HepG2 (cell line): ENCODE measurements around the gene CCDC85C. TPM values are rescaled to one million over a fixed set of nuclear protein-coding genes. Genes with fewer than 3 reads are reported as not detected.

Experiments used
- ATAC-seq: fragments of 200-7000 bp; cut with Tn5 transposase; 3 replicates; pipeline ENCODE4 v1.9.1; 2020; ENCODE audit warnings: mild to moderate bottlenecking, moderate library complexity
- BruUV-seq: library from RNA; stranded (reverse); fragments of 400-500 nt; replicated peaks from 2 replicates; lab custom pipeline; 2021; lab: Mats Ljungman, UMichigan
- CTCF ChIA-PET: fragments of 300-600 bp; formaldehyde crosslinking; extraction: SDS; loops from one replicate; lab custom pipeline; 2021; ENCODE audit warnings: low total read pairs, inconsistent platforms, low intra/inter-chr PET ratio; lab: Yijun Ruan, JAX
- POLR2A ChIA-PET: fragments of 350-600 bp; sonication (Branson Sonifier 250); formaldehyde crosslinking; loops from one replicate; lab custom pipeline; 2020; ENCODE audit warnings: antibody characterized with exemption, inconsistent platforms; lab: Yijun Ruan, JAX
- DNase-seq: peaks from one replicate; pipeline ENCODE4 v3.0.0-alpha.2; 2015; ENCODE audit warnings: low spot score
- FAIRE-seq: peaks from 3 replicates; lab custom pipeline; 2011; peaks lifted over from hg19 to GRCh38; lab: Jason Lieb, UNC
- H2AFZ ChIP-seq: one replicate; pipeline ENCODE4 v1.6.1; 2011; ENCODE audit warnings: low read length, inconsistent platforms
- H3K27ac ChIP-seq: fragments of 300-600 bp; 3 replicates; pipeline ENCODE4 v1.8.0; 2011; ENCODE audit warnings: mixed run types, mild to moderate bottlenecking, mixed read lengths, low read length, inconsistent platforms; ENCODE audit not compliant: insufficient read depth; ENCODE audit errors: extremely low read length
- H3K27me3 ChIP-seq, 2 experiments: fragments of 200-600 bp in 1 of 2; 2 replicates in 1 of 2; 3 replicates in 1 of 2; pipeline versions ENCODE4 v1.6.0 to v1.8.0; 2011; ENCODE audit warnings: low read length in 2 of 2, mild to moderate bottlenecking in 2 of 2, moderate library complexity in 2 of 2, inconsistent platforms in 1 of 2; ENCODE audit not compliant: insufficient read depth in 2 of 2, control insufficient read depth in 1 of 2
- H3K36me3 ChIP-seq, 2 experiments: fragments of 200-600 bp in 1 of 2; replicated peaks in 1 of 2; 2 replicates in 1 of 2; 3 replicates in 1 of 2; pipeline versions ENCODE4 v1.5.1 to v1.8.0; 2011; ENCODE audit warnings: low read length in 2 of 2, inconsistent platforms in 1 of 2; ENCODE audit not compliant: insufficient read depth in 2 of 2, control insufficient read depth in 1 of 2
- H3K4me1 ChIP-seq: 2 replicates; pipeline ENCODE4 v1.5.1; 2012; ENCODE audit warnings: low read length, inconsistent platforms; ENCODE audit not compliant: insufficient read depth
- H3K4me2 ChIP-seq: 2 replicates; pipeline ENCODE4 v1.6.0; 2011; ENCODE audit warnings: low read depth, low read length, inconsistent platforms
- H3K4me3 ChIP-seq, 3 experiments: fragments of 200-600 bp in 1 of 3; sonication (generic), shearing (Covaris generic) in 1 of 3; replicated peaks in 1 of 3; 2 replicates each; pipeline ENCODE4 v1.5.1; 2011 to 2016; ENCODE audit warnings: low read length in 3 of 3, inconsistent platforms in 2 of 3, low read depth in 2 of 3, mild to moderate bottlenecking in 2 of 3, control low read depth in 1 of 3, mixed read lengths in 1 of 3; ENCODE audit not compliant: insufficient read depth in 1 of 3
- H3K79me2 ChIP-seq: one replicate; pipeline ENCODE4 v1.6.1; 2011; ENCODE audit warnings: low read length, inconsistent platforms; ENCODE audit not compliant: insufficient read depth
- H3K9ac ChIP-seq: 2 replicates; pipeline ENCODE4 v1.6.0; 2011; ENCODE audit warnings: mild to moderate bottlenecking, low read depth, low read length, inconsistent platforms; ENCODE audit not compliant: insufficient read depth
- H3K9me3 ChIP-seq: 2 replicates; pipeline ENCODE4 v1.5.1; 2012; ENCODE audit warnings: mild to moderate bottlenecking, low read length
- H4K20me1 ChIP-seq: 2 replicates; pipeline ENCODE4 v1.6.0; 2011; ENCODE audit warnings: inconsistent platforms, mild to moderate bottlenecking, low read length, moderate library complexity; ENCODE audit not compliant: insufficient read depth
- FOXP1 ChIP-seq, 2 experiments: fragments of 450-650 bp in 1 of 2; IDR thresholded peaks; 2 replicates each; pipeline ENCODE4 v1.6.1; 2017 to 2018; ENCODE audit warnings: antibody characterized with exemption in 1 of 2
- KLF11 ChIP-seq: IDR thresholded peaks from 2 replicates; pipeline ENCODE4 v1.6.1; 2016; ENCODE audit warnings: missing compliant biosample characterization
- RXRA ChIP-seq: sonication (generic); formaldehyde crosslinking; IDR thresholded peaks from 2 replicates; pipeline ENCODE4 v1.5.1; 2020; ENCODE audit warnings: missing genetic modification reagents
- STAG1 ChIP-seq: sonication (generic); formaldehyde crosslinking; IDR thresholded peaks from 2 replicates; pipeline ENCODE4 v1.4.0; 2020; ENCODE audit warnings: missing genetic modification reagents
- ZFY ChIP-seq: sonication (generic); formaldehyde crosslinking; IDR thresholded peaks from 2 replicates; pipeline ENCODE4 v1.4.0; 2020; ENCODE audit warnings: missing genetic modification reagents
- ZNF20 ChIP-seq: sonication (generic); formaldehyde crosslinking; IDR thresholded peaks from 2 replicates; pipeline ENCODE4 v1.4.0; 2020; ENCODE audit warnings: mild to moderate bottlenecking, moderate library complexity, missing genetic modification reagents
- ZNF747 ChIP-seq: sonication (generic); formaldehyde crosslinking; IDR thresholded peaks from 2 replicates; pipeline ENCODE4 v1.8.1; 2023; ENCODE audit warnings: missing genetic modification reagents, mild to moderate bottlenecking, borderline replicate concordance
- ZNF768 ChIP-seq: sonication (generic); formaldehyde crosslinking; IDR thresholded peaks from 2 replicates; pipeline ENCODE4 v1.4.0; 2020; ENCODE audit warnings: missing genetic modification reagents
- WGBS: methylation state at CpG from one replicate; pipeline ENCODE4 v1.1.6; 2017; ENCODE audit warnings: low lambda C conversion rate; 5-methylcytosine and 5-hydroxymethylcytosine counted together
- in situ Hi-C: cut with HindIII; loops from 2 replicates; pipeline ENCODE4 v1.10.0; 2017; ENCODE audit warnings: low pct_unique_long_range_greater_than_20kb; ENCODE audit not compliant: extremely low pct_ligation_motif_present
- intact Hi-C: fragments of 100-400 bp; cut with micrococcal nuclease; formaldehyde crosslinking; loops from one replicate; pipeline ENCODE4 v1.10.0; 2022; ENCODE audit not compliant: unreplicated experiment
- polyA plus RNA-seq, 8 experiments: library from polyadenylated mRNA; depleted of rRNA in 3 of 8; stranded (reverse) in 7 of 8; unstranded in 1 of 8; fragments of >200 nt; fragmentation: Illumina TruSeq in 4 of 8; extraction: Trizol in 4 of 8; gene quantifications; 2 replicates each; pipeline versions ENCODE4 v1.2.1 to v1.2.3, GENCODE V29; 2011 to 2016; ENCODE audit warnings: low read depth in 4 of 8, missing spikeins in 1 of 8, mixed read lengths in 1 of 8; ENCODE audit not compliant: insufficient read depth in 1 of 8
- total RNA-seq, 5 experiments: library from RNA; depleted of rRNA; stranded (reverse); fragments of >200 nt; fragmentation: Illumina TruSeq; extraction: Trizol; gene quantifications; 2 replicates each; pipeline ENCODE4 v1.2.3, GENCODE V29; 2016; ENCODE audit warnings: low read depth in 1 of 5
- TF ChIP-seq, protein P1 (sequence below): sonication (generic); formaldehyde crosslinking; IDR thresholded peaks from 2 replicates; pipeline ENCODE4 v1.5.0; 2020; ENCODE audit warnings: mild to moderate bottlenecking, missing genetic modification reagents, moderate library complexity

The CCDC85C gene
- total and polyA plus RNA-seq, 2 of the 13 experiments (the other 11 are each of a cell fraction or from before 2014, with no cell fraction given), result 18.8 to 43.8 TPM

DNA sequence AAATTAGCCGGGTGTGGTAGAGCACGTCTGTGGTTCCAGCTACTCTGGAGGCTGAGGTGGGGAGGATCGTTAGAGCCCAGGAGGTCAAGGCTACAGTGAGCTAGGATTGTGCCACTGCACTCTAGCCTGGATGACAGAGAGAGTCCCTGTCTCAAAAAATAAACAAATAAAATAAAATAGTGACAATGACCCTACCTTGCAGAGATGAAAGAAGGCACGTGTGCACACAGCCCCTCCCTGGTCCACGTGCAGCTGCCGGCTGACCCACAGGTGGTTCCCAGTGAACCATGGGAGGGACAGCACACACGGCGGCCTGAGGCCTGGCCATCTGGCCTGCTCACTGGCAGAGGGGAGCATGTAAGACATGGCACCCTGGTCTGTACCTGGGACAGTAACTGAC lies 45.6 kb upstream of the CCDC85C start (continued):
- TF ChIP-seq RXRA (CRISPR knock-in tag) (peak; percentile 23), ZFY (CRISPR knock-in tag) (peak; percentile 41; the same call in 1 of the 2 replicates)

DNA sequence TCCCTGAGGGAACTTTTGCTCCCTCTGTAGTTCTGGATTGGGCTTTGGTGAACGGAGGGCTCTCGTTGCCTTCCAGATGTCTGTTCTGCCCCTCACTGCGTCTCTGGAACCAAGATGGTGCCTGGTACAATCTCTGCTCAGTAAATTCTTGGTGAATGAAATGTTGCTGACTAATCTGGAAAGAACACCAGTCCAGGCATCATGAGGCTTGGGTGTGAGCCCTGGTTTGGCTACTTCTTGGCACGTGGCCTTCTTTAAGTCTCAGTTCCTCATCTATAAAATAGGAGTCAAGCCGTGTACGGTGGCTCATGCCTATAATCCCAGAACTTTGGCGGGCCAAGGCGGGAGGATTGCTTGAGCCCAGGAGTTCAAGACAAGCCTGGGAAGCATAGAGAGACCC lies 45.2 kb upstream of the CCDC85C start:
- peaks cover 3 to 5% of the 10 kb centered on the region in 2 experiments; a peak in 2 of 5 replicates for H3K27me3 ChIP-seq
- H2AFZ ChIP-seq, result no peak overlapping the region
- in situ Hi-C loops, result no loop called here
- no peaks in the 10 kb centered on the region for H4K20me1 ChIP-seq
- CTCF ChIA-PET, result no interaction called here
- peaks cover 19% of the 10 kb centered on the region for H3K4me1 ChIP-seq
- H3K79me2 ChIP-seq, result no peaks in the 10 kb centered on the region
- WGBS, result 71% methylated on average over 8 of the region's 8 CpGs
- no peak for FAIRE-seq
- H3K4me3 ChIP-seq, result no peak overlapping the region
- no peak overlapping the region for H3K27ac ChIP-seq
- H3K9ac ChIP-seq, result no peak overlapping the region
- TF ChIP-seq ZNF20 (CRISPR knock-in tag) (no peak), ZNF747 (CRISPR knock-in tag) (no peak), KLF11 (CRISPR knock-in tag) (no peak)
- no TSS peak for BruUV-seq
- POLR2A ChIA-PET, result no interaction called here
- H3K4me2 ChIP-seq, result no peak overlapping the region
- H3K9me3 ChIP-seq, result no peaks in the 10 kb centered on the region
- no peaks in the 10 kb centered on the region for H3K36me3 ChIP-seq
- intact Hi-C loops, result no loop called here
- no peak for ATAC-seq
- DNase-seq, result no peak

DNA sequence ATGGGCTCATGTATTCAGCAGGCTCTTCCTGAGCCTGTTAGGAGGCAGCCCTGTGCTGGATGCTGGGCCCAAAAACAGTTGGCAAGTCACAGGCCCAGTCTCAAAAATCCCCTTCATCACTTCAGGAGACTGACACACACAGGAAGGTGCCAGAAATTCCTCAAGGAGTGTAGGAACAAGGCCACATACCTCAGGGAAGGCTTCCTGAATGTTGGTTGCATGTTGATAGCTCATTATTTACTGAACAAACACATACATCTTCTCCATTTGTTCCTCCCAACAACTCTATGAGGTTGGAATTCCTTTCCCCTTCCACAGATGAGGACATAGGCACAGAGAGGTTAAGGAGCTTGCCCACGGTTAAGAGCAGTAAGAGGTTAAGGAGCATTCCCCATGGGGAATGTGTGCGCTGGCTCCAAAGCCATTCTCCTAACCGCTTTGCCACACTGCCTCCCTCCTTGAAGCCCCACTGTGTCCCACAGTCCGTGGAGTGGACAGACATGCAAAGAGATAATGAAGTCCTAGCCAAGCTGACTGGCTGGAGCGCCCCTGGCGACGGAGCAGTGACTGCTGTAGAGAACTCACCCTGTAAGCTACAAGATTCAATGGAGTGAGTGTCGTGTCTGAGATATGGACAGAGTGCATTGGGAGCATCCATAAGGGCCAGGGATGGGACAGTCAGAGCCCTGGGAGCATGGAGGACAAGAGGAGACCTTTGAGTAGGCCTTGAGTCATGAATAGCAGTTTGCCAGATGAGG lies 44.2 kb upstream of the CCDC85C start:
- BruUV-seq, result no TSS peak

More for the DNA sequence above, 44.2 kb upstream of the CCDC85C start:
- 45% methylated on average over 8 of the region's 8 CpGs for WGBS
- Histone ChIP-seq H3K4me2 (no peak overlapping the region), H3K27ac (no peak overlapping the region), H3K27me3 (peaks cover 5% of the 10 kb centered on the region in 2 experiments; a peak in 2 of 5 replicates), H2AFZ (no peak overlapping the region), H3K4me1 (peaks cover 19% of the 10 kb centered on the region), H3K9ac (no peak overlapping the region), H3K79me2 (no peaks in the 10 kb centered on the region), H4K20me1 (no peaks in the 10 kb centered on the region), H3K36me3 (no peaks in the 10 kb centered on the region), H3K4me3 (no peak overlapping the region), H3K9me3 (no peaks in the 10 kb centered on the region)
- TF ChIP-seq STAG1 (CRISPR knock-in tag) (peak; percentile 40), FOXP1 (IDR thresholded peaks at IDR 0.05) (no peak), FOXP1 (CRISPR knock-in tag; IDR thresholded peaks at IDR 0.05) (no peak), ZNF768 (CRISPR knock-in tag) (peak; percentile 43; the same call in 1 of the 2 replicates)
- TF ChIP-seq, protein P1, sequence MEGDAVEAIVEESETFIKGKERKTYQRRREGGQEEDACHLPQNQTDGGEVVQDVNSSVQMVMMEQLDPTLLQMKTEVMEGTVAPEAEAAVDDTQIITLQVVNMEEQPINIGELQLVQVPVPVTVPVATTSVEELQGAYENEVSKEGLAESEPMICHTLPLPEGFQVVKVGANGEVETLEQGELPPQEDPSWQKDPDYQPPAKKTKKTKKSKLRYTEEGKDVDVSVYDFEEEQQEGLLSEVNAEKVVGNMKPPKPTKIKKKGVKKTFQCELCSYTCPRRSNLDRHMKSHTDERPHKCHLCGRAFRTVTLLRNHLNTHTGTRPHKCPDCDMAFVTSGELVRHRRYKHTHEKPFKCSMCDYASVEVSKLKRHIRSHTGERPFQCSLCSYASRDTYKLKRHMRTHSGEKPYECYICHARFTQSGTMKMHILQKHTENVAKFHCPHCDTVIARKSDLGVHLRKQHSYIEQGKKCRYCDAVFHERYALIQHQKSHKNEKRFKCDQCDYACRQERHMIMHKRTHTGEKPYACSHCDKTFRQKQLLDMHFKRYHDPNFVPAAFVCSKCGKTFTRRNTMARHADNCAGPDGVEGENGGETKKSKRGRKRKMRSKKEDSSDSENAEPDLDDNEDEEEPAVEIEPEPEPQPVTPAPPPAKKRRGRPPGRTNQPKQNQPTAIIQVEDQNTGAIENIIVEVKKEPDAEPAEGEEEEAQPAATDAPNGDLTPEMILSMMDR (CRISPR knock-in tag), result peak; percentile 39
- POLR2A ChIA-PET, result no interaction called here
- ATAC-seq, result peak; percentile 68
- FAIRE-seq, result no peak
- CTCF ChIA-PET, result no interaction called here
- in situ Hi-C loops (no loop called here), intact Hi-C loops (no loop called here)
- no peak for DNase-seq
